Lung (tissue), 12 donors: ENCODE measurements around the gene RRM2. TPM values are rescaled to one million over a fixed set of nuclear protein-coding genes. Genes with fewer than 3 reads are reported as not detected.

Experiments
- ATAC-seq: fragments of 200-7000 bp; cut with Tn5 transposase; one replicate; pipeline ENCODE4 v1.9.1; 2020; ENCODE audit warnings: moderate number of reproducible peaks; ENCODE audit not compliant: insufficient read depth, low FRiP score
- DNase-seq, 3 donors: peaks; one replicate each; pipeline ENCODE4 v3.0.0-alpha.2; 2013 to 2017
- H3K27ac ChIP-seq, 2 donors: one replicate each; pipeline ENCODE4 v1.5.1; 2013; ENCODE audit warnings: mild to moderate bottlenecking in 2 of 2, moderate library complexity in 2 of 2, control low read depth in 1 of 2, inconsistent platforms in 1 of 2, low read depth in 1 of 2, low read length in 1 of 2
- H3K27me3 ChIP-seq, 3 donors: one replicate each; pipeline ENCODE4 v1.5.1; 2013; ENCODE audit warnings: low read length in 2 of 3; ENCODE audit not compliant: control insufficient read depth in 3 of 3, insufficient read depth in 3 of 3
- H3K36me3 ChIP-seq, 4 donors: one replicate each; pipeline ENCODE4 v1.5.1; 2013; ENCODE audit warnings: low read length in 4 of 4, mild to moderate bottlenecking in 1 of 4, moderate library complexity in 1 of 4; ENCODE audit not compliant: control insufficient read depth in 4 of 4, insufficient read depth in 4 of 4
- H3K4me1 ChIP-seq, 5 donors: one replicate each; pipeline ENCODE4 v1.5.1; 2013; ENCODE audit warnings: low read length in 5 of 5, mild to moderate bottlenecking in 2 of 5, moderate library complexity in 1 of 5; ENCODE audit not compliant: control insufficient read depth in 5 of 5, insufficient read depth in 5 of 5
- H3K4me3 ChIP-seq: one replicate; pipeline ENCODE4 v1.5.1; 2013; ENCODE audit warnings: mild to moderate bottlenecking, control low read depth, moderate library complexity
- H3K9ac ChIP-seq, 2 donors: one replicate each; pipeline ENCODE4 v1.5.1; 2013; ENCODE audit warnings: low read length in 2 of 2, control low read depth in 1 of 2; ENCODE audit not compliant: insufficient read depth in 1 of 2
- H3K9me3 ChIP-seq, 4 donors: one replicate each; pipeline ENCODE4 v1.5.1; 2013; ENCODE audit warnings: low read length in 3 of 4, mild to moderate bottlenecking in 1 of 4, moderate library complexity in 1 of 4; ENCODE audit not compliant: control insufficient read depth in 4 of 4, insufficient read depth in 3 of 4
- WGBS, 2 donors: extraction: QIAGEN DNeasy Blood & Tissue Kit; methylation state at CpG; one replicate each; pipeline ENCODE4 v1.1.7; 2013; 5-methylcytosine and 5-hydroxymethylcytosine counted together
- polyA plus RNA-seq, 2 donors: library from polyadenylated mRNA; stranded (reverse); fragments of 200-250 nt; gene quantifications; one replicate each; pipeline ENCODE4 v1.2.1, GENCODE V29; 2013
- total RNA-seq, 2 donors: library from RNA; depleted of rRNA in 1 of 2; stranded (reverse); fragments of >200 nt in 1 of 2; gene quantifications; one replicate each; pipeline ENCODE4 v1.2.1, GENCODE V29; 2014 to 2021
- TF ChIP-seq, protein P1 (sequence below): IDR thresholded peaks from 2 replicates; pipeline ENCODE4 v1.5.1; 2012; ENCODE audit warnings: mild to moderate bottlenecking; ENCODE audit errors: control extremely low read depth, extremely low read depth
- donor health status: control.
- donor health status: control.
- donor health status: Bipolar disorder and iron deficiency.
- donor health status: healthy.
- donor health status: DM: yes; HTN: yes; CAD: no.

RRM2 gene
- total and polyA plus RNA-seq, 4 donors, result 4.8 to 15.6 (median 5.7) TPM

- Histone ChIP-seq H3K9ac (no peak overlapping the region), H3K27me3 (no peaks in the 10 kb centered on the region), H3K4me3 (no peak overlapping the region), H3K36me3 (peaks cover 0 to 6% (median 0%) of the 10 kb centered on the region in 4 donors), H3K27ac (no peak overlapping the region), H3K4me1 (peaks cover 0 to 12% (median 3%) of the 10 kb centered on the region in 5 donors), H3K9me3 (no peaks in the 10 kb centered on the region)
- WGBS, 2 donors, result 90 to 91% methylated on average over 4 of the region's 4 CpGs
- DNase-seq (no peak), ATAC-seq (no peak)
- TF ChIP-seq, protein P1, sequence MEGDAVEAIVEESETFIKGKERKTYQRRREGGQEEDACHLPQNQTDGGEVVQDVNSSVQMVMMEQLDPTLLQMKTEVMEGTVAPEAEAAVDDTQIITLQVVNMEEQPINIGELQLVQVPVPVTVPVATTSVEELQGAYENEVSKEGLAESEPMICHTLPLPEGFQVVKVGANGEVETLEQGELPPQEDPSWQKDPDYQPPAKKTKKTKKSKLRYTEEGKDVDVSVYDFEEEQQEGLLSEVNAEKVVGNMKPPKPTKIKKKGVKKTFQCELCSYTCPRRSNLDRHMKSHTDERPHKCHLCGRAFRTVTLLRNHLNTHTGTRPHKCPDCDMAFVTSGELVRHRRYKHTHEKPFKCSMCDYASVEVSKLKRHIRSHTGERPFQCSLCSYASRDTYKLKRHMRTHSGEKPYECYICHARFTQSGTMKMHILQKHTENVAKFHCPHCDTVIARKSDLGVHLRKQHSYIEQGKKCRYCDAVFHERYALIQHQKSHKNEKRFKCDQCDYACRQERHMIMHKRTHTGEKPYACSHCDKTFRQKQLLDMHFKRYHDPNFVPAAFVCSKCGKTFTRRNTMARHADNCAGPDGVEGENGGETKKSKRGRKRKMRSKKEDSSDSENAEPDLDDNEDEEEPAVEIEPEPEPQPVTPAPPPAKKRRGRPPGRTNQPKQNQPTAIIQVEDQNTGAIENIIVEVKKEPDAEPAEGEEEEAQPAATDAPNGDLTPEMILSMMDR, result no peak
These were observed 34.8 kb downstream of the RRM2 start for GRCh38 chr2:10157293-10157692.

- H3K27me3 ChIP-seq, result no peaks in the 10 kb centered on the region
- no peak overlapping the region for H3K27ac ChIP-seq
- H3K36me3 ChIP-seq, result peaks cover 0 to 6% (median 0%) of the 10 kb centered on the region in 4 donors
- H3K4me1 ChIP-seq, result peaks cover 0 to 12% (median 3%) of the 10 kb centered on the region in 5 donors
- no peaks in the 10 kb centered on the region for H3K9me3 ChIP-seq
- TF ChIP-seq, protein P1, result no peak
- 93 to 96% methylated on average over 11 of the region's 11 CpGs for WGBS, 2 donors
- H3K4me3 ChIP-seq, result no peak overlapping the region
- H3K9ac ChIP-seq, result no peak overlapping the region
- ATAC-seq (no peak), DNase-seq (no peak)
These were observed 36.1 kb downstream of the RRM2 start for GRCh38 chr2:10158681-10159080.

- WGBS, 2 donors, result 95% methylated on average over 6 of the region's 6 CpGs
- Histone ChIP-seq H3K4me3 (no peak overlapping the region), H3K9ac (no peak overlapping the region), H3K4me1 (peaks cover 0 to 12% (median 6%) of the 10 kb centered on the region in 5 donors), H3K9me3 (no peaks in the 10 kb centered on the region), H3K27ac (no peak overlapping the region), H3K36me3 (peaks cover 0 to 6% (median 0%) of the 10 kb centered on the region in 4 donors), H3K27me3 (no peaks in the 10 kb centered on the region)
- TF ChIP-seq, protein P1, result no peak
- ATAC-seq (no peak), DNase-seq (no peak)
These were observed 36.5 kb downstream of the RRM2 start for GRCh38 chr2:10159086-10159485.

- Histone ChIP-seq H3K27ac (no peak overlapping the region), H3K27me3 (no peaks in the 10 kb centered on the region), H3K9me3 (no peaks in the 10 kb centered on the region), H3K4me3 (no peak overlapping the region), H3K36me3 (peaks cover 0 to 6% (median 0%) of the 10 kb centered on the region in 4 donors), H3K4me1 (peaks cover 0 to 12% (median 7%) of the 10 kb centered on the region in 5 donors), H3K9ac (no peak overlapping the region)
- 67 to 77% methylated on average over 11 of the region's 11 CpGs for WGBS, 2 donors
- TF ChIP-seq, protein P1, result no peak
- DNase-seq (peak in 1 of 3 donors; percentile 45), ATAC-seq (no peak)
These were observed 37.1 kb downstream of the RRM2 start for GRCh38 chr2:10159581-10160131.
